ENCODE measurements around the gene AOAH. TPM values are rescaled to one million over a fixed set of nuclear protein-coding genes. Genes with fewer than 3 reads are reported as not detected.

Gene AOAH
- total and polyA plus RNA-seq, 2 of the 4 experiments (the other 2 are of a cell fraction): not detected

GRCh38 chr7:36575832-36576231, 148.5 kb downstream of the AOAH start:
- ATAC-seq (ENCODE audit: low read depth) (no peak), DNase-seq (no peak)
- TF ChIP-seq POLR2A (IDR thresholded peaks at IDR 0.05; ENCODE audit: low read depth, low read length) (no peak), BHLHE40 (IDR thresholded peaks at IDR 0.05; ENCODE audit: low read depth, low read length) (no peak)
- Histone ChIP-seq H3K79me1 (ENCODE audit: low read depth in 1 of 2, low read length in 2 of 2) (no peaks in the 10 kb centered on the region), H4K8ac (ENCODE audit: low read depth in 2 of 2, low read length in 2 of 2) (no peak overlapping the region), H3K9me1 (ENCODE audit: insufficient read depth, low read length) (no peaks in the 10 kb centered on the region), H2AK5ac (ENCODE audit: low read depth, low read length) (no peak overlapping the region), H3K56ac (ENCODE audit: extremely low read depth, insufficient read depth, low read length) (no peak overlapping the region), H3K27me3 (ENCODE audit: control insufficient read depth, insufficient read depth, low read length) (no peaks in the 10 kb centered on the region), H3K18ac (ENCODE audit: low read depth, low read length) (no peak overlapping the region), H3K36me3 (ENCODE audit: control insufficient read depth, insufficient read depth, low read length) (no peaks in the 10 kb centered on the region), H2BK15ac (ENCODE audit: low read depth, low read length) (no peak overlapping the region), H3K9ac (ENCODE audit: low read depth, low read length) (no peak overlapping the region), H3K23ac (ENCODE audit: low read depth, low read length) (no peak overlapping the region), H2BK120ac (ENCODE audit: low read depth, low read length) (no peak overlapping the region), H3K9me3 (ENCODE audit: control insufficient read depth, insufficient read depth, low read length) (no peaks in the 10 kb centered on the region; the same call in 1 of the 2 replicates), H4K91ac (ENCODE audit: insufficient read depth, low read depth, low read length) (no peak overlapping the region), H4K5ac (ENCODE audit: low read depth, low read length) (no peak overlapping the region), H4K20me1 (ENCODE audit: insufficient read depth, low read length) (no peaks in the 10 kb centered on the region), H3K4me1 (ENCODE audit: control insufficient read depth, insufficient read depth, low read length) (no peaks in the 10 kb centered on the region), H2AK9ac (replicated peaks; ENCODE audit: low read depth, low read length, poor library complexity) (no peak overlapping the region), H3K4me2 (ENCODE audit: low read depth, low read length) (no peak overlapping the region), H2BK20ac (ENCODE audit: low read depth, low read length) (no peak overlapping the region), H2AFZ (replicated peaks; ENCODE audit: low read length, poor library complexity) (no peak overlapping the region), H3K14ac (replicated peaks; ENCODE audit: low read depth, low read length) (no peak overlapping the region), H3K4ac (ENCODE audit: low read depth, low read length) (no peak overlapping the region), H3K27ac (ENCODE audit: insufficient read depth, low read length) (no peak overlapping the region), H2BK5ac (ENCODE audit: low read depth, low read length, poor library complexity, severe bottlenecking) (no peak overlapping the region), H3K4me3 (ENCODE audit: insufficient read depth, low read depth, low read length) (no peak overlapping the region)
- in situ Hi-C loops (cut with MboI; ENCODE audit: low sequenced_read_pairs): no loop called here
- dilution Hi-C loops (cut with HindIII; ENCODE audit: low sequenced_read_pairs, unreplicated experiment): no loop called here
- intact Hi-C loops (cut with micrococcal nuclease): no loop called here
- BruUV-seq (replicated peaks): no TSS peak
- WGBS, 2 experiments (ENCODE audit: extremely low coverage in 2 of 2, insufficient read length in 1 of 2): no CpG with 5 or more reads among the region's 5 CpGs
- CTCF ChIA-PET: no interaction called here
- POLR2A ChIA-PET (ENCODE audit: unreplicated experiment): no interaction called here

Data from IMR-90 (cell line).